ENCODE data around the gene GRSF1. TPM values are rescaled to one million over a fixed set of nuclear protein-coding genes. Genes with fewer than 3 reads are reported as not detected.
A peak's percentile ranks its signal among the peaks of the same experiment; 100 is the strongest.
"Not testable (repeated sequence)": the region's sequence is repeated elsewhere in the genome, so short reads cannot be mapped to it uniquely, and the experiment has no call there.

Gene GRSF1
- total RNA-seq, 2 donors from 2014 or later: 88.5 to 91.3 TPM

- Mint-ChIP-seq H3K9me3 (no peaks in the 10 kb centered on the region), H3K4me3 (no peak overlapping the region), H3K27ac (no peak overlapping the region), H3K4me1 (peaks cover 16% of the 10 kb centered on the region), H3K27me3 (no peaks in the 10 kb centered on the region), H3K36me3 (ENCODE audit: low read depth) (peaks cover 26% of the 10 kb centered on the region)
- ATAC-seq (replicated peaks): no peak
These were observed 24.3 kb downstream of the GRSF1 start for GRCh38 chr4:70815370-70815769.

GRCh38 chr4:70808151-70808550, 31.5 kb downstream of the GRSF1 start:
- no peak overlapping the region for H3K27ac Mint-ChIP-seq

GRCh38 chr4:70802928-70803580, 36.6 kb downstream of the GRSF1 start:
- H3K27ac Mint-ChIP-seq: no peak overlapping the region
- H3K4me3 Mint-ChIP-seq: no peak overlapping the region
- H3K27me3 Mint-ChIP-seq: no peaks in the 10 kb centered on the region
- ATAC-seq (replicated peaks): no peak
- H3K36me3 Mint-ChIP-seq (ENCODE audit: low read depth): no peaks in the 10 kb centered on the region
- H3K9me3 Mint-ChIP-seq: no peaks in the 10 kb centered on the region
- peaks cover 7% of the 10 kb centered on the region for H3K4me1 Mint-ChIP-seq

More at GRCh38 chr4:70808151-70808550, 31.5 kb downstream of the GRSF1 start:
- no peaks in the 10 kb centered on the region for H3K27me3 Mint-ChIP-seq
- no peaks in the 10 kb centered on the region for H3K36me3 Mint-ChIP-seq (ENCODE audit: low read depth)
- no peak overlapping the region for H3K4me3 Mint-ChIP-seq
- H3K4me1 Mint-ChIP-seq: no peaks in the 10 kb centered on the region
- H3K9me3 Mint-ChIP-seq: no peaks in the 10 kb centered on the region
- ATAC-seq (replicated peaks): no peak

GRCh38 chr4:70801265-70801809, 38.4 kb downstream of the GRSF1 start:
- H3K36me3 Mint-ChIP-seq (ENCODE audit: low read depth): peaks cover 2% of the 10 kb centered on the region
- H3K4me3 Mint-ChIP-seq: no peak overlapping the region
- peak overlapping the region; percentile 63 for H3K27ac Mint-ChIP-seq
- no peaks in the 10 kb centered on the region for H3K9me3 Mint-ChIP-seq
- H3K27me3 Mint-ChIP-seq: no peaks in the 10 kb centered on the region
- ATAC-seq (replicated peaks): peak; percentile 97
- H3K4me1 Mint-ChIP-seq: peaks cover 7% of the 10 kb centered on the region

- no peak for ATAC-seq (replicated peaks)
- Mint-ChIP-seq H3K4me3 (no peak overlapping the region), H3K27ac (no peak overlapping the region), H3K4me1 (no peaks in the 10 kb centered on the region), H3K9me3 (no peaks in the 10 kb centered on the region), H3K36me3 (ENCODE audit: low read depth) (peaks cover 20% of the 10 kb centered on the region), H3K27me3 (no peaks in the 10 kb centered on the region)
These were observed 46.1 kb downstream of the GRSF1 start for GRCh38 chr4:70793626-70794025.

- Mint-ChIP-seq H3K36me3 (ENCODE audit: low read depth) (peaks cover 18% of the 10 kb centered on the region), H3K4me1 (no peaks in the 10 kb centered on the region), H3K27me3 (no peaks in the 10 kb centered on the region), H3K9me3 (no peaks in the 10 kb centered on the region), H3K27ac (no peak overlapping the region), H3K4me3 (no peak overlapping the region)
- ATAC-seq (replicated peaks): no peak
These were observed 51.0 kb downstream of the GRSF1 start for GRCh38 chr4:70788733-70789132.

- Mint-ChIP-seq H3K27ac (no peak overlapping the region), H3K36me3 (ENCODE audit: low read depth) (peaks cover 21% of the 10 kb centered on the region)
These were observed 52.2 kb downstream of the GRSF1 start for GRCh38 chr4:70787496-70787895.

GRCh38 chr4:70783096-70783495, 56.6 kb downstream of the GRSF1 start:
- H3K9me3 Mint-ChIP-seq: no peaks in the 10 kb centered on the region
- no peaks in the 10 kb centered on the region for H3K4me1 Mint-ChIP-seq
- no peak for ATAC-seq (replicated peaks)
- H3K4me3 Mint-ChIP-seq: no peak overlapping the region
- H3K27me3 Mint-ChIP-seq: no peaks in the 10 kb centered on the region
- no peak overlapping the region for H3K27ac Mint-ChIP-seq
- peaks cover 18% of the 10 kb centered on the region for H3K36me3 Mint-ChIP-seq (ENCODE audit: low read depth)

More at GRCh38 chr4:70787496-70787895, 52.2 kb downstream of the GRSF1 start:
- Mint-ChIP-seq H3K4me3 (no peak overlapping the region), H3K4me1 (no peaks in the 10 kb centered on the region), H3K9me3 (no peaks in the 10 kb centered on the region), H3K27me3 (no peaks in the 10 kb centered on the region)
- no peak for ATAC-seq (replicated peaks)

- peaks cover 14% of the 10 kb centered on the region for H3K36me3 Mint-ChIP-seq (ENCODE audit: low read depth)
- no peak overlapping the region for H3K4me3 Mint-ChIP-seq
- no peaks in the 10 kb centered on the region for H3K4me1 Mint-ChIP-seq
- ATAC-seq (replicated peaks): no peak
- no peaks in the 10 kb centered on the region for H3K9me3 Mint-ChIP-seq
- no peaks in the 10 kb centered on the region for H3K27me3 Mint-ChIP-seq
- H3K27ac Mint-ChIP-seq: no peak overlapping the region
These were observed 60.7 kb downstream of the GRSF1 start for GRCh38 chr4:70778888-70779422.

- Mint-ChIP-seq H3K9me3 (no peaks in the 10 kb centered on the region), H3K27ac (no peak overlapping the region), H3K4me1 (no peaks in the 10 kb centered on the region), H3K4me3 (no peak overlapping the region), H3K36me3 (ENCODE audit: low read depth) (peaks cover 26% of the 10 kb centered on the region), H3K27me3 (no peaks in the 10 kb centered on the region)
- ATAC-seq (replicated peaks): no peak
These were observed 66.6 kb downstream of the GRSF1 start for GRCh38 chr4:70772929-70773555.

GRCh38 chr4:70769396-70769795, 70.3 kb downstream of the GRSF1 start:
- peaks cover 42% of the 10 kb centered on the region for H3K36me3 Mint-ChIP-seq (ENCODE audit: low read depth)
- H3K9me3 Mint-ChIP-seq; ATAC-seq (replicated peaks); H3K4me3 Mint-ChIP-seq; H3K4me1 Mint-ChIP-seq; H3K27me3 Mint-ChIP-seq; H3K27ac Mint-ChIP-seq: not testable (repeated sequence)

- ATAC-seq (replicated peaks): no peak
- peaks cover 51% of the 10 kb centered on the region for H3K36me3 Mint-ChIP-seq (ENCODE audit: low read depth)
- H3K4me1 Mint-ChIP-seq: no peaks in the 10 kb centered on the region
- no peaks in the 10 kb centered on the region for H3K9me3 Mint-ChIP-seq
- no peak overlapping the region for H3K27ac Mint-ChIP-seq
- H3K27me3 Mint-ChIP-seq: no peaks in the 10 kb centered on the region
- H3K4me3 Mint-ChIP-seq: no peak overlapping the region
These were observed 71.3 kb downstream of the GRSF1 start for GRCh38 chr4:70768301-70768948.

All from activated T-helper 17 cell treated with anti-CD3 and anti-CD28 coated beads, Interleukin-2, amount 50 U/mL, for 72 hours (primary cell).